Kidney (tissue), 14 donors: ENCODE results near the gene BTD. TPM values are rescaled to one million over a fixed set of nuclear protein-coding genes. Genes with fewer than 3 reads are reported as not detected.

Source experiments
- DNase-seq, 5 donors: peaks; one replicate each; pipeline ENCODE4 v3.0.0-alpha.2; 2013 to 2020
- FAIRE-seq: peaks from 2 replicates; lab custom pipeline; 2012; peaks lifted over from hg19 to GRCh38; lab: Jason Lieb, UNC
- H3K27ac ChIP-seq, 2 donors: one replicate each; pipeline ENCODE4 v1.7.0; 2013; ENCODE audit warnings: low read depth in 2 of 2, low read length in 2 of 2, inconsistent platforms in 1 of 2
- H3K27me3 ChIP-seq: one replicate; pipeline ENCODE4 v1.7.1; 2013; ENCODE audit warnings: low read length, inconsistent platforms; ENCODE audit not compliant: control insufficient read depth, insufficient read depth
- H3K36me3 ChIP-seq, 3 donors: one replicate each; pipeline versions ENCODE4 v1.7.0 to v1.7.1; 2013; ENCODE audit warnings: low read length in 3 of 3, control low read depth in 1 of 3, inconsistent platforms in 1 of 3; ENCODE audit not compliant: insufficient read depth in 3 of 3, control insufficient read depth in 2 of 3
- H3K4me1 ChIP-seq, 3 donors: one replicate each; pipeline versions ENCODE4 v1.7.0 to v1.7.1; 2013; ENCODE audit warnings: low read length in 3 of 3, inconsistent platforms in 1 of 3, low read depth in 1 of 3; ENCODE audit not compliant: control insufficient read depth in 2 of 3, insufficient read depth in 2 of 3
- H3K4me3 ChIP-seq, 3 donors: one replicate each; pipeline versions ENCODE4 v1.7.0 to v1.8.1; 2013; ENCODE audit warnings: low read length in 3 of 3, control low read depth in 1 of 3, inconsistent platforms in 1 of 3
- H3K9ac ChIP-seq, 3 donors: one replicate each; pipeline versions ENCODE4 v1.7.0 to v1.7.1; 2013; ENCODE audit warnings: low read length in 3 of 3, control low read depth in 1 of 3, inconsistent platforms in 1 of 3
- H3K9me3 ChIP-seq, 3 donors: one replicate each; pipeline versions ENCODE4 v1.7.0 to v1.7.1; 2013; ENCODE audit warnings: low read length in 3 of 3, control low read depth in 1 of 3, inconsistent platforms in 1 of 3; ENCODE audit not compliant: control insufficient read depth in 2 of 3, insufficient read depth in 1 of 3
- intact Hi-C: fragments of 100-400 bp; cut with DNase I; formaldehyde crosslinking; loops from one replicate; pipeline ENCODE4 v1.11.1; 2022
- microRNA-seq: library from miRNA; unstranded; fragments of <30 nt; microRNA quantifications from one replicate; pipeline ENCODE4 v1.2.0, GENCODE V29; 2020
- polyA plus RNA-seq: library from polyadenylated mRNA; stranded (reverse); fragments of 350-450 nt; fragmentation: Illumina TruSeq; extraction: RNeasy Lipid Tissue Mini Kit (QIAGEN cat#74804); gene quantifications from one replicate; pipeline ENCODE4 v1.2.3, GENCODE V29; 2014; ENCODE audit warnings: low read depth, low replicate concordance; ENCODE audit not compliant: insufficient read depth
- total RNA-seq: library from RNA; stranded (reverse); fragmentation: NEBNext Ultra II Directional; extraction: Animal tissue kit (Norgen Biotek cat#: 25700); gene quantifications from one replicate; pipeline ENCODE4 v1.2.1, GENCODE V29; 2021
- TF ChIP-seq, protein P1 (sequence below): IDR thresholded peaks from 3 replicates; pipeline ENCODE4 v1.5.1; 2012; ENCODE audit warnings: mild to moderate bottlenecking, moderate library complexity, borderline replicate concordance; ENCODE audit not compliant: insufficient read depth; ENCODE audit errors: extremely low read depth
- donor health status: control.
- donor health status: control.
- donor health status: control.
- donor health status: control.
- donor health status: control.
- donor health status: DM: yes; HTN: yes; CAD: no.
- donor health status: Normal renal cell carcinoma (clear cell type).

BTD gene
- total and polyA plus RNA-seq, 2 donors from 2014 or later = 22.7 to 37.2 TPM

DNA sequence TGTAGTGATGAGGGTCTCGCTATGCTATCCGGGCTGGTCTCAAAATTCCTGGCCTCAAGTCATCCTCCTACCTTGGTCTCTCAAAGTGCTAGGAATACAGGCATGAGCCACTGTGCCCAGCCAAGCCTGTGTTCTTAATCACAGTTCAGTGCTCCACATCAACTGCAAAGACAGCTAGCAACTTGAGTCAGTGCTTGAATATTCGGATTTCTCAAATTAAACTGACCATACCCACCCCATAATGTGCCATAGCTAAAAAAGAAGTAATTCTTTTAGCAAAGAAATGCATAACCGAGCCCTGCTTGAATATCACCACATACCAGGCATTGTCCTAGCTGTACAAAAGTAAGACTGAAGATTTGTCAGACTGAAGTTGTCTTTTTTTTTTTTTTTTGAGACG lies 89.2 kb downstream of the BTD start:
- no peak for DNase-seq
- Histone ChIP-seq H3K4me1 (no peaks in the 10 kb centered on the region), H3K4me3 (no peak overlapping the region), H3K9ac (no peak overlapping the region), H3K27me3 (no peaks in the 10 kb centered on the region), H3K36me3 (peaks cover 0 to 5% (median 4%) of the 10 kb centered on the region in 3 donors), H3K9me3 (no peaks in the 10 kb centered on the region), H3K27ac (no peak overlapping the region)
- intact Hi-C loops = no loop called here
- FAIRE-seq = no peak
- TF ChIP-seq, protein P1, sequence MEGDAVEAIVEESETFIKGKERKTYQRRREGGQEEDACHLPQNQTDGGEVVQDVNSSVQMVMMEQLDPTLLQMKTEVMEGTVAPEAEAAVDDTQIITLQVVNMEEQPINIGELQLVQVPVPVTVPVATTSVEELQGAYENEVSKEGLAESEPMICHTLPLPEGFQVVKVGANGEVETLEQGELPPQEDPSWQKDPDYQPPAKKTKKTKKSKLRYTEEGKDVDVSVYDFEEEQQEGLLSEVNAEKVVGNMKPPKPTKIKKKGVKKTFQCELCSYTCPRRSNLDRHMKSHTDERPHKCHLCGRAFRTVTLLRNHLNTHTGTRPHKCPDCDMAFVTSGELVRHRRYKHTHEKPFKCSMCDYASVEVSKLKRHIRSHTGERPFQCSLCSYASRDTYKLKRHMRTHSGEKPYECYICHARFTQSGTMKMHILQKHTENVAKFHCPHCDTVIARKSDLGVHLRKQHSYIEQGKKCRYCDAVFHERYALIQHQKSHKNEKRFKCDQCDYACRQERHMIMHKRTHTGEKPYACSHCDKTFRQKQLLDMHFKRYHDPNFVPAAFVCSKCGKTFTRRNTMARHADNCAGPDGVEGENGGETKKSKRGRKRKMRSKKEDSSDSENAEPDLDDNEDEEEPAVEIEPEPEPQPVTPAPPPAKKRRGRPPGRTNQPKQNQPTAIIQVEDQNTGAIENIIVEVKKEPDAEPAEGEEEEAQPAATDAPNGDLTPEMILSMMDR = no peak

DNA sequence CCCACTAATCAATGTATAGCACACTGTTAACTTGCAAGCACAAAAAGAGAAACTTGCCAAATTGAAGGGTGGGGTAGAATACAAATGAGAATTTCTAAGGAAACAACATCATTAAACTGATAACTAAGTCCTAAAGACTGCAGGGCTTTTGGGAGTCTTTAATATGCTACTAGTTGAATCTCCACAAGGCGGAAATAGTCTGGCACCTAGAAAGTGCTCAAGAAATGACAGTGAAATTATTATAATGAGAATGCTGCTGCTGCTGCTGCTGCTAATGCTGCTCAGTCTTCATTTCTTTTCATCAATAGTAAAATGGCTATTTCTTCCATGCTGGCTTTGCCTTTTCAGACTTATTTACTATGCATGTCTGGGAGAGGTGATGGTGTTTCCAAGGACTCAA lies 91.8 kb downstream of the BTD start:
- FAIRE-seq = no peak
- Histone ChIP-seq H3K4me1 (no peaks in the 10 kb centered on the region), H3K4me3 (no peak overlapping the region), H3K36me3 (peaks cover 0 to 2% (median 0%) of the 10 kb centered on the region in 3 donors), H3K27me3 (no peaks in the 10 kb centered on the region), H3K27ac (no peak overlapping the region), H3K9me3 (no peaks in the 10 kb centered on the region), H3K9ac (no peak overlapping the region)
- TF ChIP-seq, protein P1 = no peak
- intact Hi-C loops = no loop called here
- DNase-seq = no peak

DNA sequence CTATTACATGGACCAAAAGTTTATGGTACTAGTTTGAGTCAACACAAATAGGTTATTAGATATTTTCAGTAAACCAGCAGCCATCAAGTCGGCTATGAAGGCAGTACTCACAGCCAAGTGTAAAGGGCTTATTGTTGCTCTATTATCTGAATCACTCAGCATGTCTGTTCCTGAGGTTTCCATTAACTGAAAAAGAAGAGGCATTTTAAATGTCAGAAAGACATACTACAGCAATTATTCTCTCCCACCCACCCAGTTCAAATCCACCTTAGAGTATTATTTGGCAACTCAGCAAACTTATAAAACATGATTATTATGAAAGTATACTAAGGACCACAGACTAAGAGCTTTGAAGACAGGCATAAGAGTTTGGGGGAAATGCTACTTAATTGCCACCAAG lies 93.1 kb downstream of the BTD start:
- TF ChIP-seq, protein P1 = no peak
- intact Hi-C loops = no loop called here
- Histone ChIP-seq H3K36me3 (peaks cover 0 to 2% (median 0%) of the 10 kb centered on the region in 3 donors), H3K9me3 (no peaks in the 10 kb centered on the region), H3K4me3 (no peak overlapping the region), H3K9ac (no peak overlapping the region), H3K4me1 (no peaks in the 10 kb centered on the region), H3K27me3 (no peaks in the 10 kb centered on the region), H3K27ac (no peak overlapping the region)
- FAIRE-seq (no peak), DNase-seq (no peak)

Small RNA genes lying within 50 kb of the gene (microRNA-seq; reads per million reads assigned to microRNA genes)
- gene MIR3134 = not detected

Other genes with a start within 250 kb of the BTD start
- gene METTL6, start 174.2 kb upstream of the BTD start, total RNA-seq = 18.6 TPM
- gene METTL6, start 174.2 kb upstream of the BTD start, polyA plus RNA-seq = 9.7 TPM
- 16.1 TPM for gene EAF1, start 174.1 kb upstream of the BTD start, total RNA-seq
- 8.3 TPM for gene EAF1, start 174.1 kb upstream of the BTD start, polyA plus RNA-seq
- 4.3 TPM for gene COLQ, start 80.0 kb upstream of the BTD start, total RNA-seq
- 1.2 TPM for gene COLQ, start 80.0 kb upstream of the BTD start, polyA plus RNA-seq
- 27.1 TPM for gene HACL1, start 176 bp upstream of the BTD start, total RNA-seq
- 25.3 TPM for gene HACL1, start 176 bp upstream of the BTD start, polyA plus RNA-seq
- 72.4 TPM for gene ANKRD28, start 196.2 kb downstream of the BTD start, total RNA-seq
- 9.8 TPM for gene ANKRD28, start 196.2 kb downstream of the BTD start, polyA plus RNA-seq